ENCODE measurements around the gene DNAJC27.

Gene DNAJC27

GRCh38 chr2:24932715-24933114, 39.0 kb downstream of the DNAJC27 start:
- no peak for DNase-seq (ENCODE audit: low read depth in 1 of 2, low spot score in 1 of 2)
- no peak for TF ChIP-seq JUND (IDR thresholded peaks at IDR 0.05; ENCODE audit: low read depth)
- in situ Hi-C loops (cut with HindIII; ENCODE audit: low pct_unique_long_range_greater_than_20kb, low sequenced_read_pairs), result no loop called here

GRCh38 chr2:24930768-24931167, 41.0 kb downstream of the DNAJC27 start:
- DNase-seq (ENCODE audit: low read depth in 1 of 2, low spot score in 1 of 2), result no peak
- no peak for TF ChIP-seq JUND (IDR thresholded peaks at IDR 0.05; ENCODE audit: low read depth)
- in situ Hi-C loops (cut with HindIII; ENCODE audit: low pct_unique_long_range_greater_than_20kb, low sequenced_read_pairs), result no loop called here

- no peak for TF ChIP-seq JUND (IDR thresholded peaks at IDR 0.05; ENCODE audit: low read depth)
- peak in 1 of 2 experiments; percentile 12 for DNase-seq (ENCODE audit: low read depth in 1 of 2, low spot score in 1 of 2)
- in situ Hi-C loops (cut with HindIII; ENCODE audit: low pct_unique_long_range_greater_than_20kb, low sequenced_read_pairs), result no loop called here
Observed at GRCh38 chr2:24929230-24929629, 42.5 kb downstream of the DNAJC27 start.

- in situ Hi-C loops (cut with HindIII; ENCODE audit: low pct_unique_long_range_greater_than_20kb, low sequenced_read_pairs), result no loop called here
- no peak for TF ChIP-seq JUND (IDR thresholded peaks at IDR 0.05; ENCODE audit: low read depth)
- DNase-seq (ENCODE audit: low read depth in 1 of 2, low spot score in 1 of 2), result no peak
Observed at GRCh38 chr2:24928036-24928435, 43.7 kb downstream of the DNAJC27 start.

GRCh38 chr2:24926602-24927252, 45.0 kb downstream of the DNAJC27 start:
- in situ Hi-C loops (cut with HindIII; ENCODE audit: low pct_unique_long_range_greater_than_20kb, low sequenced_read_pairs), result no loop called here
- no peak for TF ChIP-seq JUND (IDR thresholded peaks at IDR 0.05; ENCODE audit: low read depth)
- DNase-seq (ENCODE audit: low read depth in 1 of 2, low spot score in 1 of 2), result no peak

- in situ Hi-C loops (cut with HindIII; ENCODE audit: low pct_unique_long_range_greater_than_20kb, low sequenced_read_pairs), result no loop called here
- DNase-seq (ENCODE audit: low read depth in 1 of 2, low spot score in 1 of 2), result no peak
- no peak for TF ChIP-seq JUND (IDR thresholded peaks at IDR 0.05; ENCODE audit: low read depth)
Observed at GRCh38 chr2:24926220-24926601, 45.5 kb downstream of the DNAJC27 start.

- TF ChIP-seq JUND (IDR thresholded peaks at IDR 0.05; ENCODE audit: low read depth), result no peak
- in situ Hi-C loops (cut with HindIII; ENCODE audit: low pct_unique_long_range_greater_than_20kb, low sequenced_read_pairs), result no loop called here
- no peak for DNase-seq (ENCODE audit: low read depth in 1 of 2, low spot score in 1 of 2)
Observed at GRCh38 chr2:24925815-24926214, 45.9 kb downstream of the DNAJC27 start.

GRCh38 chr2:24924732-24925131, 47.0 kb downstream of the DNAJC27 start:
- in situ Hi-C loops (cut with HindIII; ENCODE audit: low pct_unique_long_range_greater_than_20kb, low sequenced_read_pairs), result no loop called here

GRCh38 chr2:24924266-24924665, 47.5 kb downstream of the DNAJC27 start:
- DNase-seq (ENCODE audit: low read depth in 1 of 2, low spot score in 1 of 2), result no peak
- in situ Hi-C loops (cut with HindIII; ENCODE audit: low pct_unique_long_range_greater_than_20kb, low sequenced_read_pairs), result no loop called here
- TF ChIP-seq JUND (IDR thresholded peaks at IDR 0.05; ENCODE audit: low read depth), result no peak

More at GRCh38 chr2:24924732-24925131, 47.0 kb downstream of the DNAJC27 start:
- TF ChIP-seq JUND (IDR thresholded peaks at IDR 0.05; ENCODE audit: low read depth), result no peak
- DNase-seq (ENCODE audit: low read depth in 1 of 2, low spot score in 1 of 2), result no peak

- no peak for DNase-seq (ENCODE audit: low read depth in 1 of 2, low spot score in 1 of 2)
- in situ Hi-C loops (cut with HindIII; ENCODE audit: low pct_unique_long_range_greater_than_20kb, low sequenced_read_pairs), result no loop called here
- no peak for TF ChIP-seq JUND (IDR thresholded peaks at IDR 0.05; ENCODE audit: low read depth)
Observed at GRCh38 chr2:24923106-24923505, 48.6 kb downstream of the DNAJC27 start.

- in situ Hi-C loops (cut with HindIII; ENCODE audit: low pct_unique_long_range_greater_than_20kb, low sequenced_read_pairs), result no loop called here
- TF ChIP-seq JUND (IDR thresholded peaks at IDR 0.05; ENCODE audit: low read depth), result no peak
- no peak for DNase-seq (ENCODE audit: low read depth in 1 of 2, low spot score in 1 of 2)
Observed at GRCh38 chr2:24922556-24922955, 49.2 kb downstream of the DNAJC27 start.

- TF ChIP-seq JUND (IDR thresholded peaks at IDR 0.05; ENCODE audit: low read depth), result no peak
- in situ Hi-C loops (cut with HindIII; ENCODE audit: low pct_unique_long_range_greater_than_20kb, low sequenced_read_pairs), result no loop called here
- peak in 1 of 2 experiments; percentile 25 for DNase-seq (ENCODE audit: low read depth in 1 of 2, low spot score in 1 of 2)
Observed at GRCh38 chr2:24920809-24921441, 50.8 kb downstream of the DNAJC27 start.

- TF ChIP-seq JUND (IDR thresholded peaks at IDR 0.05; ENCODE audit: low read depth), result no peak
- DNase-seq (ENCODE audit: low read depth in 1 of 2, low spot score in 1 of 2), result peak; percentile 57 to 74
- in situ Hi-C loops (cut with HindIII; ENCODE audit: low pct_unique_long_range_greater_than_20kb, low sequenced_read_pairs), result no loop called here
Observed at GRCh38 chr2:24920098-24920808, 51.5 kb downstream of the DNAJC27 start, which contains the start of gene ADCY3. Gene ADCY3, minus strand, starts transcription at chr2:24920237. Its CDS starts 1,250 bp downstream, at chr2:24918987.

All from T47D (cell line).